ENCODE measurements around the gene KLHL33.
A peak's percentile ranks its signal among the peaks of the same experiment; 100 is the strongest.
"Not testable (repeated sequence)": the region's sequence is repeated elsewhere in the genome, so short reads cannot be mapped to it uniquely, and the experiment has no call there.

The KLHL33 gene

DNA sequence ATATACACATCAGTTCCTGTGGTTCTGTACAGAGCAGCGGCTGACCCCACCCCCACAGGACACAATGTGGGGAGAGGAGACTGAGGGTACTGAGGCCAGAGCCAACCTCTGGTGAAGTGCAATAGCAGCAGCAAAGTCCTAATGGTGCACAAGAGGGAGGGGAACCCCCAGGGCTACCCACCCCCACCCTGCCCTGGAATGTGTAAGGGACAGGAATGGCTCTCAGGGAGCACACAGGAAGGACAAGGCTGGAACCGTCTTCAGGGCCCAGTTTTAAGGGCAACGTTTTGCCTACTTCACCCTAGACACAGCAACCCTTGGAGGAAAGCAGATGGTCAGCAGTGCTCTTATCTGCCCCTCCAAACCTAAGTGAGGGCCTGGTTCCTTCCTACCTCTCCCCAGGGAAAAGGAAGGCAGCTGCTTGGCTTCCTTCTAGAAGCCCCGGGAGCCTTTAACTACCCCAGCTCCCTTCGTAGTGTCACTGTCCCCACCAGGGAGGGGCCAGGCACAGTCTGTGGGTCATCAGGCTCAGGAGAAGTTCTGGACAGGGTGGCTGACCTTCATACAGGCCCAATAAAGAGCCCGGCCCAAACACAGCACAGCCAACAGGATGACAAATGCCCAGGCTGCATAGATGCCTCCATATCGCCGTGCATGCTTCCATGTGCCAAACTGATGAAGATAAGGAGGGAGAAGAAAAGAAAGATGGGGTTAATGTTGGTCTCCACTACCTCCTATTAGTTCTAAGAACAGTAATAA lies 22.2 kb upstream of the KLHL33 start:
- TF ChIP-seq, protein P1, sequence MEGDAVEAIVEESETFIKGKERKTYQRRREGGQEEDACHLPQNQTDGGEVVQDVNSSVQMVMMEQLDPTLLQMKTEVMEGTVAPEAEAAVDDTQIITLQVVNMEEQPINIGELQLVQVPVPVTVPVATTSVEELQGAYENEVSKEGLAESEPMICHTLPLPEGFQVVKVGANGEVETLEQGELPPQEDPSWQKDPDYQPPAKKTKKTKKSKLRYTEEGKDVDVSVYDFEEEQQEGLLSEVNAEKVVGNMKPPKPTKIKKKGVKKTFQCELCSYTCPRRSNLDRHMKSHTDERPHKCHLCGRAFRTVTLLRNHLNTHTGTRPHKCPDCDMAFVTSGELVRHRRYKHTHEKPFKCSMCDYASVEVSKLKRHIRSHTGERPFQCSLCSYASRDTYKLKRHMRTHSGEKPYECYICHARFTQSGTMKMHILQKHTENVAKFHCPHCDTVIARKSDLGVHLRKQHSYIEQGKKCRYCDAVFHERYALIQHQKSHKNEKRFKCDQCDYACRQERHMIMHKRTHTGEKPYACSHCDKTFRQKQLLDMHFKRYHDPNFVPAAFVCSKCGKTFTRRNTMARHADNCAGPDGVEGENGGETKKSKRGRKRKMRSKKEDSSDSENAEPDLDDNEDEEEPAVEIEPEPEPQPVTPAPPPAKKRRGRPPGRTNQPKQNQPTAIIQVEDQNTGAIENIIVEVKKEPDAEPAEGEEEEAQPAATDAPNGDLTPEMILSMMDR (IDR thresholded peaks at IDR 0.05; ENCODE audit: low read depth, low read length): no peak
- H3K4me3 ChIP-seq (replicated peaks in 1 of 2; ENCODE audit: low read depth in 2 of 2, low read length in 2 of 2): no peak overlapping the region
- no peak for DNase-seq (ENCODE audit: low read depth in 2 of 2)

- no peak overlapping the region for H3K4me3 ChIP-seq (replicated peaks in 1 of 2; ENCODE audit: low read depth in 2 of 2, low read length in 2 of 2)
- TF ChIP-seq, protein P1 (IDR thresholded peaks at IDR 0.05; ENCODE audit: low read depth, low read length): no peak
- no peak for DNase-seq (ENCODE audit: low read depth in 2 of 2)
Measured at GRCh38 chr14:20456971-20457370, 21.0 kb upstream of the KLHL33 start.

GRCh38 chr14:20455355-20456300 lies 19.7 kb upstream of the KLHL33 start:
- TF ChIP-seq, protein P1 (IDR thresholded peaks at IDR 0.05; ENCODE audit: low read depth, low read length): no peak
- peak; percentile 90 to 91 for DNase-seq (ENCODE audit: low read depth in 2 of 2)
- H3K4me3 ChIP-seq (replicated peaks in 1 of 2; ENCODE audit: low read depth in 2 of 2, low read length in 2 of 2): peak overlapping the region; percentile 84 to 94

- H3K4me3 ChIP-seq (replicated peaks in 1 of 2; ENCODE audit: low read depth in 2 of 2, low read length in 2 of 2): peak within 1 kb of the TSS; percentile 84 to 94
- TF ChIP-seq, protein P1 (IDR thresholded peaks at IDR 0.05; ENCODE audit: low read depth, low read length): no peak
- DNase-seq (ENCODE audit: low read depth in 2 of 2): peak; percentile 99 to 100
Measured at GRCh38 chr14:20454516-20455354, 18.8 kb upstream of the KLHL33 start, which contains the start of the genes APEX1 and OSGEP. APEX1 (plus strand) TSS chr14:20455226; CDS start chr14:20455646, 420 bp downstream. OSGEP (minus strand) TSS chr14:20454812; CDS start chr14:20454683, 129 bp downstream.

- H3K4me3 ChIP-seq (replicated peaks in 1 of 2; ENCODE audit: low read depth in 2 of 2, low read length in 2 of 2); DNase-seq (ENCODE audit: low read depth in 2 of 2): not testable (repeated sequence)
Measured at GRCh38 chr14:20452831-20453230, 16.9 kb upstream of the KLHL33 start.

- TF ChIP-seq, protein P1 (IDR thresholded peaks at IDR 0.05; ENCODE audit: low read depth, low read length): no peak
- DNase-seq (ENCODE audit: low read depth in 2 of 2): no peak
Measured at GRCh38 chr14:20446889-20447288, 10.9 kb upstream of the KLHL33 start.

DNA sequence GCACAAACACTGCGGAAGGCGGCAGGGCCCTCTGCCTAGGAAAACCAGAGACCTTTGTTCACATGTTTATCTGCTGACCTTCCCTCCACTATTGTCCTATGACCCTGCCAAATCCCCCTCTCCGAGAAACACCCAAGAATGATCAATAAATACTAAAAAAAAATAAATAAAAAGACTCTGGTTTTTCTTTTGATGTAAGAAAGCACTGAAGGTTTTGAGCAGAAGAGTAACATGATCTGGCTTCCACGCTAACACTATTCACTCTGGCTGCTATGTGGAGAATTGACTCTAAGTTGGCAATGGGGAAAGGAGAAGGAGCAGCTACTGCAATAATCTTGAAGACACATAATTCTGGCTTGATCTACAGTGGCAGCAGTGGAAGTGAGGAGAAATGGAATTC lies 7.7 kb upstream of the KLHL33 start:
- not testable (repeated sequence) for H3K4me3 ChIP-seq (replicated peaks in 1 of 2; ENCODE audit: low read depth in 2 of 2, low read length in 2 of 2); DNase-seq (ENCODE audit: low read depth in 2 of 2)

More at GRCh38 chr14:20446889-20447288, 10.9 kb upstream of the KLHL33 start:
- H3K4me3 ChIP-seq (replicated peaks in 1 of 2; ENCODE audit: low read depth in 2 of 2, low read length in 2 of 2): no peak overlapping the region
